Stimulated activated CD4-positive, alpha-beta T cell treated with anti-CD3 and anti-CD28 coated beads, Interleukin-12 subunit alpha, Interleukin-12 subunit beta, amount 100 ng/mL, for 24 hours (primary cell): Measurements from ENCODE around the gene TESK2.
"Not testable (repeated sequence)": the region's sequence is repeated elsewhere in the genome, so short reads cannot be mapped to it uniquely, and the experiment has no call there.

Source experiments
- DNase-seq, 2 experiments: peaks; one replicate each; pipeline ENCODE4 v3.0.0-alpha.2; 2020; ENCODE audit warnings: low read depth in 2 of 2

Gene TESK2

DNA sequence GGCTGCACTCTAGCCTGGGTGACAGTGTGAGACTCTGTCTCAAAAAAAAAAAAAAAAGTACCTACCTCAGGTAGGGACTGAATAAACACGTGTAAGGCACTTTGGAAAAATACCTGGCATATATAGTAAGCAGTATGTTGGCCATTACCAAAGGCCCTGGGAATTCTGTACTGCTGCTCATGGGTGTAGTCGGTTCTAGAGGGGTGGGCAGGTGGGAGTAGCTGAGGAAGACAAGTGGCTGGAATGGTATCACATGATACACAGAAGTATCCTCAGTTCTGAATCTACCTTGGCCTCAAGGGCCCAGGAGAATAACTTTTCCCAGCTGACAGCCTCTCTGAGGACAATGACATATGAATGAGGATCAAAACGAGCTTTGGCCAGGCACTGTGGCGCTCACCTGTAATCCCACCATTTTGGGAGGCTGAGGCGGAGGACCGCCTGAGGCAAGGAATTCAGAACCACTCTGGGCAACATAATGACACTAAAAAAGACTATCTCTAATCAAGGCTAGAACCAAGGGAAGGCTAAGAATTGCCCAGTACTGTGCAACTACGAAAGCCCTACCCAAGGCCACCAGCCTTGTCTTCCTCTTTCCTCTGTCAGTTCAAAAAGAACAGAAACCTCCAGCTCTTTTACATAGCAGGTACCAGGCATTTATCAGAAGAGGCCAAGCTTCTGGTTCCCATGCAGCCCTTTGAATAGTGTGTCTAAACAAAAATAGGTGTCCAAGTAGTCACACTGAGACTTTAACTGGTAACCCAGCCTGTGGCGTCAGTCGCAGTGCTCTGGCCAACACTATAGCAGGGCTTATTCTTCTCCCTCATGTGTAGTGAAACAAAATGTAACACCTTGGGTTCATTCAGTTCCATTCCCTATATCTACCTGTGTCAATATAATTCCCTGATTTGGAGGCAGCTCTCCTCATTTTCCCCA is 19.3 kb upstream of the TESK2 start:
- DNase-seq = no peak

DNA sequence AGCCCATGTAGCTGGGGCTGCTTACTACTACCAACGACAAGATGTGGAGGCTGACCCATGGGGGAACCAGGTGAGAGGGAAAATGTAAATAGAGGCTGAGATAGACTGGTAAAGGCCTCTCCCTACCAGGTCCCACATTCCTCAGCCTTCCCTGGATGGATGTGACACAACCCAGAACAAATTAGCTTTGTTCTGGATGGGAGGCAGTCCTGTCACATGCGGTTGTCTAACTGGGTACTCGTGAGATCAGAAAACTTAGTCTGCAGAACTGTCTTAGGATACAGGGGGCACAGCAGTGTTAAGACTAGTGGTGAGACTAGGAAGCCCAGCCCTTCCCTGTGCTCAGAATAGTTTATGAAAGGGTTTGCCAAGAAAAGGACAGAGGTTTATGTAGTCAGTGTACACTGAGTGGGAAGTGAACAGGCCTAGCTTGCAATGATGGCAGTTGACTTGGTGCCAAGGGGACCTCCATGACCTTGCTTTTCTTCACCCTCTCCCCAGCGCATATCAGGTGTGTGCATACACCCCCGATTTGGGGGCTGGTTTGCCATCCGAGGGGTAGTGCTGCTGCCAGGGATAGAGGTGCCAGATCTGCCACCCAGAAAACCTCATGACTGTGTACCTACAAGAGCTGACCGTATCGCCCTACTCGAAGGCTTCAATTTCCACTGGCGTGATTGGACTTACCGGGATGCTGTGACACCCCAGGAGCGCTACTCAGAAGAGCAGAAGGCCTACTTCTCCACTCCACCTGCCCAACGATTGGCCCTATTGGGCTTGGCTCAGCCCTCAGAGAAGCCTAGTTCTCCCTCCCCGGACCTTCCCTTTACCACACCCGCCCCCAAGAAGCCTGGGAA is 17.6 kb upstream of the TESK2 start:
- no peak for DNase-seq

DNA sequence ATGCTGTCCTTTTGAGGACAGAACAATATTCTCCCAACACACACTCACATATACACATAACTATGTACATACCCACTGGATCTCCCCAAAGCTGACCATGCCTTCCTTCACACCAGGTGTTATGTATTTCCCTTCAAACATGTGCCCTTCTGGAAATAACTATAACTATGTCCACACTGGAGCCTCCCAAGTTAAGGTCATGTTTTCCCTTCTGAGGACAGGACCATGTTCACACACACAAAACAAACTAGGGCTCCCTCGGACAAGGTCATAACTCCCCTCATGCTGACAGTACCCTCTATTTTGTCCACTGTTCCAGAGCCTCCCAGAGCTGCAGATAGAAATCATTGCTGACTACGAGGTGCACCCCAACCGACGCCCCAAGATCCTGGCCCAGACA is 16.9 kb upstream of the TESK2 start:
- no peak for DNase-seq

DNA sequence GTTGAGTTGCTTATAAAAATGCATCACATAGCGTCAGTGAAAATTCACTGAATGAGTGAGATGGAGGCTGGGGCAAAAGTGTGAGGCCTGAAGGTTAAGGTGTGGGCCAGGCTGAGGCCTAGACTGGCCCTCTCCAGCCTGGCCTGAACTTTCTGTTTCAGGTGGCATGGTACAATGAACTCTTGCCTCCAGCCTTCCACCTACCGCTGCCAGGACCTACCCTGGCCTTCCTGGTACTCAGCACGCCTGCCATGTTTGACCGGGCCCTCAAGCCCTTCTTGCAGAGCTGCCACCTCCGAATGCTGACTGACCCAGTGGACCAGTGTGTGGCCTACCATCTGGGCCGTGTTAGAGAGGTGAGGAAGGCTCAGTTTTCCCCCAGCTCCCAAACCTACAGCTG is 16.2 kb upstream of the TESK2 start:
- no peak for DNase-seq

DNA sequence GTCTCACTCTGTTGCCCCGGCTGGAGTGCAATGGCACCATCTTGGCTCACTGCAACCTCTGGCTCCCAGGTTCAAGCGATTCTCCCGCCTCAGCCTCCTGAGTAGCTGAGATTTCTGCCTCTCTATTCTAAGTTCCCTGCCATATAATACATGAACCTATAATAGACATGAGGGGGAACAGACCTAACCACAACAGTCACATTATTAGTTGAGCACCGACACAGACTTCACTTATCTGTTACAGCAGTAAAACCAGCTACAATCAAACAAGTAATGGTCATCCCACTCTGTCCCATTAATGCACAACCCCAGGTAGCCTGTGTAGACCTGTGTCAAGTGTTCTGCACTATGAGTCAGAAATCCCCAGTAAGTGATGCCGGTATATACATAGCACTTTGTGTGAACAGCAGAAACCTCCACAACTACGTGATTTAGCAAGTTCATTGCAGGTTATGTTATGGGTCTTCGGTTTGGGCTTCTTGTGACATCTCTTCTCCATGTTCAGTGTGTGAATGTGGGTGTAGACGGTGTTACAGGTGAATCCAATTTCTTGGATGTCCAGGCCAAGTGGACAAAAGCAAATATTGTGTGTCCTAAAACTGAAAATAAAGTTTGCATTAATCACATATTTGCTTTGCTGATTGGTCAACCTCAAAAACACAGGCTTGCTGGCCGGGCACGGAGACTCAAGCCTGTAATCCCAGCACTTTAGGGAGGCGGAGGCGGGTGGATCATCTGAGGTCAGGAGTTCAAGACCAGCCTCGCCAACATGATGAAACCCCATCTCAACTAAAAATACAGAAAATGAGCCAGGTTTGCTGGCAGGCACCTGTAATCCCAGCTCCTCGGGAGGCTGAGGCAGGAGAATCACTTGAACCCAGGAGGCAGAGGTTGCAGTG is 12.7 kb upstream of the TESK2 start:
- DNase-seq = no peak

DNA sequence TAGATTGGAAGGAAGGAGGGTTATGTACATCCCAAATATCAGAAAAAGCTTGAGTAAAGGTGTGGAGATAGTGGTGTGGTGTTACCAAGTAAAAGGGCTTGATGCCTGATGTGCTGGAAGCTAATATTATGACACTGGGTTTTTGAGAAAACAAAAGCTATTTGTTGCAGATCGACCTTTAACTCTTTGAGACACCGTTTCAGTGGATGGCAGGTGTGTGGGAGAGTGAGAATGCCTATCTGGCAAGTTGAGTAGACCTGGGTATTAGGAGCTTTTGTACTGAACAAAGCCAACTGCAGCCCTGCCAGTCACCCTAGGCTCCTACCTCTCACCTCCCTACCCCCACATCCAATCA is 10.5 kb upstream of the TESK2 start:
- DNase-seq = no peak

DNA sequence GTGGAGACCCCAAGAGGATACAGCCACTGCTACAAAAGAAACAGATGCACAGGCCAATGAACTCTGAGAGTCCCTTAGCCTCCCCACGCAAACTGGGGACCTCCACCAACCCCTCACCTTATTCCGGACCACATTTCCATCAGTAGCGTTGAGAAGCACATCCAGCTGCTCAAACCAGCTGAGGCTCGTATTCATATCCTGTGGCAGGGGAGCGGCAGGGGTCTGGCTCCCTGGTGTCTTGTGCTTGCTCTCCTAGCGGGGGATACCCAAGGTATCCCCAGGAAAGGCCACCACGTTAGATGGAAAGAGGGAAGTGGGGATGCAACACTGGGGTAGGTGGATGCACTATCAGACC is 8.4 kb upstream of the TESK2 start:
- no peak for DNase-seq

DNA sequence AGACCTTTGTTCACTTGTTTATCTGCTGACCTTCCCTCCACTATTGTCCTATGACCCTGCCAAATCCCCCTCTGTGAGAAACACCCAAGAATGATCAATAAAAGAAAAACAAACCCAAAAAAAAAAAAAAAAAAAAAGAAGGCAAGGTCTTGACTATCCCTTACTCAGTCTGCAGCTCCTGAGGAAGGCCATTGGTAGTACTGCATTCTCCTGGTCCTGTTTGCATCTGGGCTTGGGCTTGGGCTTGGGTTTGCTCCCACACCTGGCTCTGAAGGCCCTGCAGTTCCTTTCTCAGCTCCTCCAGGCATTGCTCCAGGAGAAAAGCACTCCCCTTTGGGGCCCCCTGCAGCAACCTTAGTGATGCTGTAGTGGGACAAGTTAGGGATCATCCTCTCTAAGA is 7.3 kb upstream of the TESK2 start:
- DNase-seq = no peak

DNA sequence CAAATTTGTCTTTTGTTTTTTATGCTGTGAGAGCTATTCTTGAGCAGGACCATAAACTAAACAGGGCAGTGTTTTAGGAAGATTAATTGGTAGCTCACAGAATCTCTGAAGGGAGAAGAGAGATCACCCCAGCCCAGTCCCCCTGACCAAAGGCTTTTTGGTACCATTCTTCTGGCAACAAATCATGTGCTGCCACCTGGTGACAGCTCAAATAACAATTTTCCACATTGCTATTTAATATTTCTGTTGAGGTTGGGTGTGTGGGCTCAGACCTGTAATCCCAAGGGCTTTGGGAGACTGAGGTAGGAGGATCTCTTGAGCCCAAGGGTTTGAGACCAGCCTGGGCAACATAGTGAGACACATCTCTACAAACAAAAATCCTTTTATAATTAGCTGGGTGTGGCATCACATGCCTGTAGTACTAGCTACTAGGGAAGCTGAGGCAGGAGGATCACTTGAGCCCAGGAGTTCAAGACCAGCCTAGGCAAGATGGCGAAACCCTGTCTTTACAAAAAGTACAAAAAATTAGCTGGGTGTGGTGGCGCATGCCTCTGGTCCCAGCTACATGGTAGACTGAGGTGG is 2.2 kb upstream of the TESK2 start:
- DNase-seq = peak in 1 of 2 experiments; percentile 41

DNA sequence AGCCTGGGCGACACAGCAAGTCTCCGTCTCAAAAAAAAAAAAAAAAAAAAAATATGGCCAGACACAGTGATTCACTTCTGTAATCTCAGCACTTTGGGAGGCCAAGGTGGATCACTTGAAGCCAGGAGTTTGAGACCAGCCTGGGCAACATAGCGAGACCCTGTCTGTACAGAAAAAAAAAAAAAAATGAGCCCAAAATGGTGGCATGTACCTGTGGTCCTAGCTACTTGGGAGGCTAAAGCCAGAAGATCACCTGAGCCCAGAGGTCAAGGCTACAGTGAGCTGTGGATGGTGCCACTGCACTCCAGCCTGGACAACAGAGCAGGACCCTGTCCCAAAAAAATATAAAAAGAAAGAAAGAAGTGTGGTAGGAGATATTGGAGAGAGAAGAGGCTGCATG is 1.7 kb upstream of the TESK2 start:
- DNase-seq = no peak

DNA sequence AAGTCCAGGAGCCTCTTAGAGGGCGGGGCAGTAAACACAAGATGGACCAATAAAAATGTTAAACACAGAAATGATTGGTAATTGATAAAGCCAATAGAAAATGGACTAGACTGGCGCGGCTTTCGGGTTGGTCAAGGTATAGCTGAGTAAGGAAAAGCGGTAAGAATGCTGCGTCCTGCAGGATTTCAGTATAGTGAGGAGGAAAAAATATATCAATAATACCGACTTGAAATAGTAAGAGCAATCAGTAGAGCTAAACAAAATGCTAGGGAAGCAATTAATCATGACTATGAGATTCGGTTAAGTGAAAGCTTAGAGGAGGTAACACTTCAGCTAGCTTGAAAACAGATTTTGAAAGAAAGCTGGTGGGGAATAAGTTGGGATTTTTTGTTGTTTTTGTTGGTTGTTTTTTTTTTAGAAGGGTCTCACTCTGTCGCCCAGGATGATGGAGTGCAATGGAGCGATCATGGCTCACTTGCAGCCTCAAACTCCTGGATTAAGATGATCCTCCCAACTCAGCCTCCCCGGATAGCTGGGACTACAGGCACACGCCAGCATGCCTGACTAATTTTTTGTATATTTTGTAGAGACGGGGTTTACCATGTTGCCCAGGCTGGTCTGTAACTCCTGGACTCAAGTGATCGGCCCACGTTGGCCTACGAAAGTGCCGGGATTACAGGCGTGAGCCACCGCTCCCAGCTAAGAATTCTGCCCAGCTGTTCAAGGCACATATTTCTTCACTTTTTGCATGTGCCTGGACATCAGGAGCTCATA is 711 bp upstream of the TESK2 start:
- DNase-seq = no peak

DNA sequence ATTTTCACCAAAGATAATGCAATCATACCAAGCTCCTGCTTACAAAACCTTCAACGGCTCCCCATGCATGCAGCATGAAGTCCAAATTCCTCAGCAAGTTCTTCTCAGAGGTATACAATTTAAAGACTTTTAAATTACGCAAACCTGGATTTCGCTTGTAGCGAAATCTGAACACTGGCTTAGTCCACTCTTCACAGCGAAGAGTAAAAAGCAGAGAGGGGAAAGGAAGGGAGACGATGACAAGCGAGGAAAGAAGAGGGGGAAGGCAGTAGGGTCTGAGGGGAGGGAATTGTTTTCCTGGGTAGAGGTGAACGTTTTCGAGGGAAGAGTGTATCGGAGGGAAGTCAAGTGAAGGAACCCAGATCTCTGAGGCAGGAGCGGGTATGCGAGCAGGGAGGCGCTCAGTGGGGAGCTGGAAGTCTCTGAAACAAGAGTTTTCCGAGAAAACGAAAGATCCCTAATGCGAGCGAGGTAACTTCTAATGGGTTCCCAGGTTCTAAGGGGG is 790 bp downstream of the TESK2 start:
- DNase-seq = no peak

DNA sequence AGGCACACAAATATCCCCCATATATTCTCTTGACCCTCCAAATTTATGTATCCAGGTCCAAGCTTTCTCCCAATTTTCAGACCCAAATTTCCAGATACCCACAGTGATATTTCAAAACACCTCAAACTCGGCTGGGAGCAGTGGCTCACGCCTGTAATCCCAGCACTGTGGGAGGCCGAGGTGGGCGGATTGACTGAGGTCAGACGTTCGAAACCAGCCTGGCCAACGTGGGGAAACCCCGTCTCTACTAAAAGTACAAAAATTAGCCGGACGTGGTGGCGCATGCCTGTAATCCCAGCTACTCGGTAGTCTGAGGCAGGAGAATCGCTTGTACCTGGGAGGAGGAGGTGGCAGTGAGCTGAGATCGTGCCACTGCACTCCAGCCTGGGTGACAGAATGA is 1.6 kb downstream of the TESK2 start:
- peak in 1 of 2 experiments; percentile 27 for DNase-seq

DNA sequence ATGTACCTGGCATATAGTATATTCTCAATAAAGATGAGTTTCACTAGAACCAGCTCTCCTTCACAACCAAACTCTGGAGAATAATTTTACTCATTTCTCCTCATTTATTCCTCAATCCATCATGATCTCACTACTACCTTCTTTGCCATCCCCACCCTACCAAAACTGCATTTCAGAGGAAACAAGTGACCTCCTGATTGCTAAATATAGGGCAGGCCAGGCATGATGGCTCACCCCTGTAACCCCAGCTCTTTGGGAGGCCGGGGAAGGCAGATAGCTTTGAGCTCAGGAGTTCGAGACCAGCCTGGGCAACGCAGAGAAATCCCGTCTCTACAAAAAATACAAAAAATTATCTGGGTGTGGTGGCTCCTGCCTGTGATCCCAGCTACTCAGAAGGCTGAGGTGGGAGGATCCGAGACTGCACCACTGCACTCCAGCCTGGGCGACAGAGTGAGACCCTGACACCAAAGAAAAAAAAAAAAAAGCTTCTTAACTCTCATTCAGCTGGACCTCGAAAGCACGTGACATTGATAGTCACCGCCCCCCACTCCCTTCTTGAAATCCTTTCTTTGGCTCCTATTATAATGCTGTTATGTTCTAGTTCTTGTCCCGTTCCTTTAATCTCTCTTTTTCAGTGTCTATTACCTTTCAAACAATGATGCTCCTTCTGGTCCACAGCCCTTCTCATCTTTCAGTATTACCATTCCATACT is 2.1 kb downstream of the TESK2 start:
- DNase-seq = no peak

DNA sequence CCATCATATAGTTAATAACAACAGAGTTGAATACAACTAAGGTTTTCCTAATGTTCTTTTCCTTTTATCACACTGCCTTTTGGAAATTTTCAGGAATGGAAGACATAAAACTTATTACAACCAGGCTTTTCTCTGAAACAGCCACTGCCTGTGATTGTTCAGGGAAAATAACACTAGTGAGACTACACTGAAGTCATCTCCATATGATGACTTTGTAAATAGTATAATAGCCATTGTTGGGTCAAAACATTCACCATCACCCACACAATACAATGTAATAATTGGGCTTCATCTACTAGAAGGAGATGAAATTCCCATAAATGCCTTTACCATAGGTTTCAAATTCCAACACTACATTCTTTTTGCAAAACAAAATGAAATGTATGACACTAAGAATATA is 5.0 kb downstream of the TESK2 start:
- DNase-seq = no peak

DNA sequence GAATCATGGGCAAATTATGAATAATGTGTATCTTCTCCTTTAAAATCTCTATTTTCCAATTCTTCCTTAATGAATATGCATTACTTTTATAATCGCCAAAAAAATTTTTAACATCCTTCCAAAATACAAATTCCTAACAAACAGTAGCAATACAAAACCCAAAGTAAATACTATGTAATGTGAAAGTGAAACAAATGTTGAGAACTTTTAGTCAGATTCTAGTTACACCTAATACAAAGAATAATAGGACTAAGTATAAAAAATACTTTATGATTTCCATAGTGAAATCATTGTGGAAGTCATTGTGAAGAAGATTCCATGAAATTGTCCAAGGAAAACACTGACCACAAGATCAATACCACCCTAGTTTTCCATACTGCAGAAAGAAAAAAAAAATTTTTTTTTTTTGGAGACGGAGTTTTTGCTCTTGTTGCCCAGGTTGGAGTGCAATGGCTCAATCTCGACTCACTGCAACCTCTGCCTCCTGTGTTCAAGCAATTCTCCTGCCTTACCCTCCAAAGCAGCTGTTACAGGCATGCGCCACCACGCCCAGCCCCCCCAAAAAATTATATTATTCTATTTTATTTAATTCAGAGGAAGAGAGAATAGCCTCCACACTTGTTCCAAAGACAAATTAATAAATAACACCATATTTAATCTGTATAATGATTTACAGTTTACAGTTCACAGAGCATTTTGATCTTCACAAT is 11.8 kb downstream of the TESK2 start:
- DNase-seq = no peak

DNA sequence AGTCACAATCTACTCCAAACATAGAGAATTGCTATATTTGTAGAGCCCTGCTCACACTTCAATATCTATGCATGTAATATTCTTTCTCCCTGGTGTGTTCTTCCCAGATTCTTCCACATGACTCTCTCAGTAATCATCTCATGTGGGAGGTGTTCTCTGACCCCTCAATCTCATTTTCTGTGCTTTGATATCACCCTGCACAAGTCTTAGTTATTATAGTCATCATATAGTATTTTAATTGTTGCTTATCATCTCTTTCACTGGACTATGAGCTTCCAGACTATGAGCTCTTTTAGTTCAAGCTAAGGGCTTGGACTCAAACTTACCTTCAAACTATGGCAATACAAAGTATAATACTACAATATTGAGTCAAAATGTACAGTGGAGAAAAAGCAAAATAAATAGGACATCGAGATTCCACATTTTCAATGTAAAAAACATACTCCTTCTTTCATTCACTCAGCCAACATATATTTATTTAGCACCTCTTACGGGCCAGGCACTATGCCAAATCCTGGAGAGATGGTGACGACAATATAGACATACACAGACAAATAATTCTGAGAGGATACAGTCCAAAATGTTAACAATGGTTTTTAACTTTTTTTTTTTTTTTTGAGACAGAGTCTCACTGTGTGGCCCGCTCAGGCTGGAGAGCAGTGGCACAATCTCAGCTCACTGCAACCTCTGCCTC is 12.7 kb downstream of the TESK2 start:
- DNase-seq = no peak

DNA sequence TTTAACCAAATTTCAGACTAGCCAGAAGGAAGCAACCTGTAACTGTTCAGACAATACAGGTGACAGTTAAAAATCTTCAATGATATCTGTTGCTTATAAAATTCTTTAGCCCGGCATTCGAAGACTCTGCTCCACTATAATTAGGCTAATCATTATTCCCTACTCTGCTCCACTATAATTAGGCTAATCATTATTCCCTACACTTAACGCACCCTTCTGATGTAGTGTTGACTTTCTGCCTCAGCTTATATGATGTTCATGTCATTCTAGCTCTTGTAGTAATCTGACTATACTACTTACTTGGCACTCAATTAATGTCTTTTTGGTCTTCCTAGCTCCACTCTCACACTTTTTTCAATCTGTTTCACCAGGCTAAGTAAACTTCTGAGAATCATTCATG is 13.3 kb downstream of the TESK2 start:
- no peak for DNase-seq

DNA sequence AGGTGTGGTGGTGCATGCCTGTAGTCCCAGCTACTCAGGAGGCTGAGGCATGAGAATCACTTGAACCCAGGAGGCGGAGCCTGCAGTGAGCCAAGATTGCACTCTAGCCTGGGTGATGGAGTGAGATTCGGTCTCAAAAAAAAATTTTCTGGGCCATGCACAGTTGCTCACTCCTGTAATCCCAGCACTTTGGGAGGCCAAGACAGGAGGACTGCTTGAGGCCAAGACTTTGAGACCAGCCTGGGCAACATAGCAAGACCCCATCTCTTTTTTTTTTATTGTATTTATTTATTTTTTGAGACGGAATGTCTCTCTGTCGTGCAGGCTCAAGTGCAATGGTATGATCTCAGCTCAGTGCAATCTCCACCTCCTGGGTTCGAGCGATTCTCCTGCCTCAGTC is 16.8 kb downstream of the TESK2 start:
- not testable (repeated sequence) for DNase-seq
